Measurements from ENCODE around the gene ANO3. TPM values are rescaled to one million over a fixed set of nuclear protein-coding genes. Genes with fewer than 3 reads are reported as not detected.
"Not testable (repeated sequence)": the region's sequence is repeated elsewhere in the genome, so short reads cannot be mapped to it uniquely, and the experiment has no call there.

ANO3 gene
- total RNA-seq, 1 donor from 2014 or later: 0.27 TPM

DNA sequence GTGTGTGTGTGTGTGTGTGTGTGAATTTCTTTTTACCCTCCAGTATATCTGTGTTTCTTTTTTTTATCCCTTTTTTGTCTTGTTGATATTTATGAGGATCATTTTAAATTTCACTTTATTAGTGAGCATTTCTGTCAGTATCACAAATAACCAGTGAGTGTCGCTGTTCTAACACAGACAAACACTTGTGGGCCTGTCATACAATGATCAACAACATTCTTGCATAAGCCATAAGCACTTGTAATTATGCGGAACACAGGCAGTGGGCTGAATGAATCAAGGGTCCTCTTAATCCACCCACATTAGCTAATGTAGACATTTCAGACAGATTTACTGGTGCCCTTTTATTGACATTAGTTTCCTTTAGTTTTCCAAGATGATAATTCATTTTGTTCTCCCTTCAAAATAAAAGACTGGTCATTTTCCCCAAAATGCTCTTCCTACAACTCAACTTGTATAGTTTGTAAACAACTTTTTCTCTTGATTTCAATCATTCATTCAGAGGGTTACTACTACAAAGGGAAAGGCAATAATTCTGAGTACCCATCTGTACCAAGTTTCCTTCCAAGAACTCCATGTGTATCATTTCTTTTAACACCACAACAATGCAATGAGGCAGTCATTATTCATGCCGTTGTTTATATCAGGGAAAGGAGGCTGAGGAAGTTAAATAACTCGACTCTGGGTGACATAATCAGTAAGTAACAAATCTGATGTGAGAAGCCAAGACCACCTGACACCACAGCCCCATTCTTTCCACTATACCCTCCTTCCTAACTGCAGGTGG, 34.5 kb upstream of the ANO3 start:
- no peak overlapping the region for H3K27ac ChIP-seq
- H3K4me3 ChIP-seq: no peak overlapping the region
- H3K4me1 ChIP-seq: no peaks in the 10 kb centered on the region
- TF ChIP-seq, protein P1, sequence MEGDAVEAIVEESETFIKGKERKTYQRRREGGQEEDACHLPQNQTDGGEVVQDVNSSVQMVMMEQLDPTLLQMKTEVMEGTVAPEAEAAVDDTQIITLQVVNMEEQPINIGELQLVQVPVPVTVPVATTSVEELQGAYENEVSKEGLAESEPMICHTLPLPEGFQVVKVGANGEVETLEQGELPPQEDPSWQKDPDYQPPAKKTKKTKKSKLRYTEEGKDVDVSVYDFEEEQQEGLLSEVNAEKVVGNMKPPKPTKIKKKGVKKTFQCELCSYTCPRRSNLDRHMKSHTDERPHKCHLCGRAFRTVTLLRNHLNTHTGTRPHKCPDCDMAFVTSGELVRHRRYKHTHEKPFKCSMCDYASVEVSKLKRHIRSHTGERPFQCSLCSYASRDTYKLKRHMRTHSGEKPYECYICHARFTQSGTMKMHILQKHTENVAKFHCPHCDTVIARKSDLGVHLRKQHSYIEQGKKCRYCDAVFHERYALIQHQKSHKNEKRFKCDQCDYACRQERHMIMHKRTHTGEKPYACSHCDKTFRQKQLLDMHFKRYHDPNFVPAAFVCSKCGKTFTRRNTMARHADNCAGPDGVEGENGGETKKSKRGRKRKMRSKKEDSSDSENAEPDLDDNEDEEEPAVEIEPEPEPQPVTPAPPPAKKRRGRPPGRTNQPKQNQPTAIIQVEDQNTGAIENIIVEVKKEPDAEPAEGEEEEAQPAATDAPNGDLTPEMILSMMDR (IDR thresholded peaks at IDR 0.05): peak; percentile 57
- H3K9me3 ChIP-seq: no peaks in the 10 kb centered on the region
- DNase-seq: no peak
- no peaks in the 10 kb centered on the region for H3K27me3 ChIP-seq (ENCODE audit: low read depth)
- no peaks in the 10 kb centered on the region for H3K36me3 ChIP-seq
- intact Hi-C loops (cut with DNase I): no loop called here
- peak; percentile 85 to 90 for ATAC-seq

- ATAC-seq; H3K27ac ChIP-seq; H3K9me3 ChIP-seq; H3K4me1 ChIP-seq; DNase-seq; H3K27me3 ChIP-seq (ENCODE audit: low read depth); intact Hi-C loops (cut with DNase I); H3K36me3 ChIP-seq; H3K4me3 ChIP-seq: not testable (repeated sequence)
Observed at GRCh38 chr11:26316372-26316771, 15.6 kb upstream of the ANO3 start.

DNA sequence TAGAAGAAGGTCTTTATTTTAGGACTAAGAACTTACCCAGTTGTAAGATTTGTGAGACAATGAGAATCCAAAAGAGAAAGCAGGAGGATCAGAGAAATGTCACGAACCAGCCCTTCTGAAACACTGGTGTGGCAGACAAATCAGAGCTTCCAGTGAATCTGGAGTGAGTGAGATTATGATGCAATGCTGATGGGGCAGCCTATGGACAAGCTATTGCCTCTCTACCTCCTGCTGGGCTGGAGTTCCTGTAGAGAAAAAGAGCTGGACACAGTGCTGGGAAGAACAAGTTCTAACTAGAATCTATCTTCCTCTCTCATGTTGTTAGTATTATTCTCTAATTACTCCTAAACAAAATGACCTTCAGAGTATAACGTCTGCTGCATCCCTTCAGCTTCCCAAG, 12.0 kb upstream of the ANO3 start:
- H3K27me3 ChIP-seq (ENCODE audit: low read depth): no peaks in the 10 kb centered on the region
- H3K36me3 ChIP-seq: no peaks in the 10 kb centered on the region
- ATAC-seq (no peak), DNase-seq (no peak)
- H3K4me1 ChIP-seq: no peaks in the 10 kb centered on the region
- no peak overlapping the region for H3K27ac ChIP-seq
- TF ChIP-seq, protein P1 (IDR thresholded peaks at IDR 0.05): no peak
- no peak overlapping the region for H3K4me3 ChIP-seq
- intact Hi-C loops (cut with DNase I): no loop called here
- H3K9me3 ChIP-seq: no peaks in the 10 kb centered on the region

DNA sequence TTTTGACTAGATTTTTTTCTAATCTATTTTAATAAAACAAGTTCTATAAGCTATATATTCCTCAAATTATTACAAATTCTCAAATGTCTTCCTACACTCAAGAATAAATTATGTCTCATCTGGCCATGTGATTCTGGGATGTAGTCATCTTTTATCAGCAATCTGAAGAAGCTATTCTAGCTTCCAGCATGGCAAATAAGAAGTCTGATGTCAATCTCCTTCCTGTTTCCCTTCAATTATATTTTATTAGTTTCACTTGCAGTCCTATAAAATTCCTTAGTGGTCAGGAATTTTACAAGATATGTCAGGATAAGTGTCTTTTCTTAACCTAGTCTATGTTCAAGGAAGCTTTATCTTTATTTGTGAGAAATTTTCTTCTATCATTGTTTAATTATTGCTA, 10.4 kb upstream of the ANO3 start:
- H3K4me3 ChIP-seq: no peak overlapping the region
- no peak for ATAC-seq
- no peaks in the 10 kb centered on the region for H3K4me1 ChIP-seq
- no peak overlapping the region for H3K27ac ChIP-seq
- no peaks in the 10 kb centered on the region for H3K36me3 ChIP-seq
- no peaks in the 10 kb centered on the region for H3K9me3 ChIP-seq
- H3K27me3 ChIP-seq (ENCODE audit: low read depth): no peaks in the 10 kb centered on the region
- no peak for DNase-seq
- TF ChIP-seq, protein P1 (IDR thresholded peaks at IDR 0.05): no peak
- intact Hi-C loops (cut with DNase I): no loop called here

DNA sequence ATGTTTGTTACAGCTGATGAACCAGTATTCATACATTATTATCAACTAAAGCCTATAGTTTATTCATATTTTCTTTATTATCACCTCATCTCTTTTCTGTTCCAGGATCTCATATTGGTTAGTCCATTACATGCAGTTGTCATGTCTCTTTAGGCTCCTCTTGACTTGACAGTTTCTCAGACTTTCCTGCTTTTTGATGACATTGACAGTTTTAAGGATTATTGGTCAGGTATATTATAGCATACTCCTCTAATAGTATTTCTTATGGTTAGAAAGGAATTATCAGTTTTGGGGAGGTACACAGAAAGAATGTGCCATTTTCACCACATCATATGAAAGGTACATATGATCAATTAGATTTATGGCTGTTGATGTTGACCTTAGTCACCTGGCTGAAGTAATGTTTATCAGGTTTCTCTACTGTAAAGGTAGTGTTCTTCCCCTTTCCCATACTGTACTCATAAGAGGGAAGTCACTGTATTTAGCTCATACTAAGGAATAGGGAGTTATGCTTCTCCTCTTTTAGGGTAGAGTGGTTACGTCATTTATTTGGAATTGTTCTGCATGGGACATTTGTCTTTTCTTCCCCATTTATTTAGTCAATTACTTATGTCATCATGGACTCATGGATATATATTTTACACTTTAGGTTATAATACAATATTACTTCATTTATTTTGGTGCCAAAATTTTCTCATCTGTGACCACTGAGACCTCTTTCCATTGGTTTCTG, 9.4 kb upstream of the ANO3 start:
- Histone ChIP-seq H3K27me3 (ENCODE audit: low read depth) (no peaks in the 10 kb centered on the region), H3K4me3 (no peak overlapping the region), H3K36me3 (no peaks in the 10 kb centered on the region), H3K27ac (no peak overlapping the region), H3K9me3 (no peaks in the 10 kb centered on the region), H3K4me1 (no peaks in the 10 kb centered on the region)
- TF ChIP-seq, protein P1 (IDR thresholded peaks at IDR 0.05): no peak
- ATAC-seq: no peak
- no peak for DNase-seq
- intact Hi-C loops (cut with DNase I): no loop called here

GRCh38 chr11:26323837-26324236, 8.1 kb upstream of the ANO3 start:
- Histone ChIP-seq H3K4me3 (no peak overlapping the region), H3K4me1 (no peaks in the 10 kb centered on the region), H3K27ac (no peak overlapping the region), H3K27me3 (ENCODE audit: low read depth) (no peaks in the 10 kb centered on the region), H3K36me3 (no peaks in the 10 kb centered on the region), H3K9me3 (no peaks in the 10 kb centered on the region)
- intact Hi-C loops (cut with DNase I): no loop called here
- DNase-seq (no peak), ATAC-seq (no peak)
- TF ChIP-seq, protein P1 (IDR thresholded peaks at IDR 0.05): no peak
